Right renal pelvis (tissue), 4 donors: ENCODE data around the gene MAPRE2. TPM values are rescaled to one million over a fixed set of nuclear protein-coding genes. Genes with fewer than 3 reads are reported as not detected.
"Not testable (repeated sequence)": the region's sequence is repeated elsewhere in the genome, so short reads cannot be mapped to it uniquely, and the experiment has no call there.

ENCODE experiments used
- DNase-seq, 4 donors: peaks; one replicate each; pipeline ENCODE4 v3.0.0-alpha.2; 2013; ENCODE audit warnings: low read depth in 4 of 4, low spot score in 3 of 4, missing footprints in 1 of 4
- polyA plus RNA-seq, 4 donors: library from polyadenylated mRNA; unstranded; fragments of 120-200 nt; gene quantifications; one replicate each; pipeline ENCODE4 v1.2.1, GENCODE V29; 2013; ENCODE audit not compliant: insufficient read length in 4 of 4

Gene MAPRE2
- polyA plus RNA-seq, 4 donors, result 28.4 to 32.2 (median 30.4) TPM

- no peak for DNase-seq
These were observed 46.5 kb downstream of the MAPRE2 start for GRCh38 chr18:35087726-35088125.

GRCh38 chr18:35088921-35089320, 47.7 kb downstream of the MAPRE2 start:
- no peak for DNase-seq

- no peak for DNase-seq
These were observed 48.2 kb downstream of the MAPRE2 start for GRCh38 chr18:35089382-35089781.

- DNase-seq, result no peak
These were observed 48.8 kb downstream of the MAPRE2 start for GRCh38 chr18:35089891-35090550.

- no peak for DNase-seq
These were observed 50.6 kb downstream of the MAPRE2 start for GRCh38 chr18:35091841-35092240.

- no peak for DNase-seq
These were observed 54.9 kb downstream of the MAPRE2 start for GRCh38 chr18:35095983-35096676.

GRCh38 chr18:35096677-35097011, 55.4 kb downstream of the MAPRE2 start:
- no peak for DNase-seq

- DNase-seq, result no peak
These were observed 56.0 kb downstream of the MAPRE2 start for GRCh38 chr18:35097195-35097594.

GRCh38 chr18:35097763-35098162, 56.5 kb downstream of the MAPRE2 start:
- DNase-seq, result no peak

GRCh38 chr18:35099911-35100310, 58.7 kb downstream of the MAPRE2 start:
- DNase-seq, result no peak

GRCh38 chr18:35104391-35105051, 63.3 kb downstream of the MAPRE2 start:
- no peak for DNase-seq

- no peak for DNase-seq
These were observed 65.0 kb downstream of the MAPRE2 start for GRCh38 chr18:35106013-35106844.

- DNase-seq, result no peak
These were observed 65.6 kb downstream of the MAPRE2 start for GRCh38 chr18:35106845-35107148.

GRCh38 chr18:35107216-35107615, 66.0 kb downstream of the MAPRE2 start:
- DNase-seq, result no peak

- DNase-seq, result not testable (repeated sequence)
These were observed 66.9 kb downstream of the MAPRE2 start for GRCh38 chr18:35108088-35108487.

- no peak for DNase-seq
These were observed 68.8 kb downstream of the MAPRE2 start for GRCh38 chr18:35110059-35110458.

GRCh38 chr18:35110554-35111485, 69.6 kb downstream of the MAPRE2 start:
- no peak for DNase-seq

- DNase-seq, result no peak
These were observed 71.5 kb downstream of the MAPRE2 start for GRCh38 chr18:35112696-35113095.

- no peak for DNase-seq
These were observed 73.1 kb downstream of the MAPRE2 start for GRCh38 chr18:35114305-35114704.

GRCh38 chr18:35116784-35117318, 75.6 kb downstream of the MAPRE2 start:
- DNase-seq, result no peak
